Fibroblast of lung (primary cell): ENCODE results near the gene BAIAP3.

Experiments
- EZH2 ChIP-seq: IDR thresholded peaks from 2 replicates; pipeline ENCODE4 v1.5.1; 2012; ENCODE audit warnings: low read length, control low read depth, mild to moderate bottlenecking; ENCODE audit errors: missing control alignments
- TF ChIP-seq, protein P1 (sequence below), 2 donors: IDR thresholded peaks in 1 of 2; conservative IDR thresholded peaks in 1 of 2; 1 replicate in 1 of 2; 2 replicates in 1 of 2; pipeline ENCODE4 v1.5.1; 2011 to 2012; ENCODE audit warnings: low read length in 2 of 2, control low read depth in 1 of 2, inconsistent platforms in 1 of 2, low read depth in 1 of 2, mild to moderate bottlenecking in 1 of 2

- TF ChIP-seq, protein P1, sequence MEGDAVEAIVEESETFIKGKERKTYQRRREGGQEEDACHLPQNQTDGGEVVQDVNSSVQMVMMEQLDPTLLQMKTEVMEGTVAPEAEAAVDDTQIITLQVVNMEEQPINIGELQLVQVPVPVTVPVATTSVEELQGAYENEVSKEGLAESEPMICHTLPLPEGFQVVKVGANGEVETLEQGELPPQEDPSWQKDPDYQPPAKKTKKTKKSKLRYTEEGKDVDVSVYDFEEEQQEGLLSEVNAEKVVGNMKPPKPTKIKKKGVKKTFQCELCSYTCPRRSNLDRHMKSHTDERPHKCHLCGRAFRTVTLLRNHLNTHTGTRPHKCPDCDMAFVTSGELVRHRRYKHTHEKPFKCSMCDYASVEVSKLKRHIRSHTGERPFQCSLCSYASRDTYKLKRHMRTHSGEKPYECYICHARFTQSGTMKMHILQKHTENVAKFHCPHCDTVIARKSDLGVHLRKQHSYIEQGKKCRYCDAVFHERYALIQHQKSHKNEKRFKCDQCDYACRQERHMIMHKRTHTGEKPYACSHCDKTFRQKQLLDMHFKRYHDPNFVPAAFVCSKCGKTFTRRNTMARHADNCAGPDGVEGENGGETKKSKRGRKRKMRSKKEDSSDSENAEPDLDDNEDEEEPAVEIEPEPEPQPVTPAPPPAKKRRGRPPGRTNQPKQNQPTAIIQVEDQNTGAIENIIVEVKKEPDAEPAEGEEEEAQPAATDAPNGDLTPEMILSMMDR (conservative IDR thresholded peaks at IDR 0.05 in 1 of 2, IDR thresholded peaks at IDR 0.05 in 1 of 2; ENCODE audit: low read depth in 1 of 2, low read length in 2 of 2), result no peak
- TF ChIP-seq EZH2, result no peak
These were observed 5.9 kb upstream of the BAIAP3 start for GRCh38 chr16:1327619-1327947.
